GM11168 (cell line): ENCODE data around the gene CCL8.

Source experiments
- in situ Hi-C: fragments of 300-500 bp; cut with MboI; formaldehyde crosslinking; loops from one replicate; pipeline ENCODE4 v1.12.0; 2022; ENCODE audit warnings: low sequenced_read_pairs; ENCODE audit not compliant: unreplicated experiment

The CCL8 gene

GRCh38 chr17:34365340-34365739, 46.1 kb downstream of the CCL8 start:
- in situ Hi-C loops = no loop called here

DNA sequence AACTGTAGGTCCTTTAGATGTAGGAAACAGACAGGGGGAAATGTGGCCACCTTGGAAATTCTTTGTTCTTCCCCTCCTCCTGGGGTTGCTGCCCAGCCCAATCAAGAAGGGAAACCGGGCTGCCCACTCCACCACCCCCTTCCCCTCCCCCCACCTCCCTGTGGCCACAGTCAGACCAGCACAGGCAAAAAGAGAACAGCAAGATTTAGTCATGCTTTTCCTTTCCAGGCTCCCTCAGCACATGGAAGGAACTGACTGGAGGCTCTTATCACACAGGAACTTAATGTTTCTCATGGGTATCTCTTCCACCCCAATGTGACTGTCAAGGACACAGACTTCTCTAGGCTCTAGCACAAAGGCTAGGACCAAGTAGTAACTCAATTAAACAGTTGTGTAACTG, 46.8 kb downstream of the CCL8 start:
- in situ Hi-C loops = no loop called here

- in situ Hi-C loops = no loop called here
Observed at GRCh38 chr17:34366529-34367107, 47.4 kb downstream of the CCL8 start.

DNA sequence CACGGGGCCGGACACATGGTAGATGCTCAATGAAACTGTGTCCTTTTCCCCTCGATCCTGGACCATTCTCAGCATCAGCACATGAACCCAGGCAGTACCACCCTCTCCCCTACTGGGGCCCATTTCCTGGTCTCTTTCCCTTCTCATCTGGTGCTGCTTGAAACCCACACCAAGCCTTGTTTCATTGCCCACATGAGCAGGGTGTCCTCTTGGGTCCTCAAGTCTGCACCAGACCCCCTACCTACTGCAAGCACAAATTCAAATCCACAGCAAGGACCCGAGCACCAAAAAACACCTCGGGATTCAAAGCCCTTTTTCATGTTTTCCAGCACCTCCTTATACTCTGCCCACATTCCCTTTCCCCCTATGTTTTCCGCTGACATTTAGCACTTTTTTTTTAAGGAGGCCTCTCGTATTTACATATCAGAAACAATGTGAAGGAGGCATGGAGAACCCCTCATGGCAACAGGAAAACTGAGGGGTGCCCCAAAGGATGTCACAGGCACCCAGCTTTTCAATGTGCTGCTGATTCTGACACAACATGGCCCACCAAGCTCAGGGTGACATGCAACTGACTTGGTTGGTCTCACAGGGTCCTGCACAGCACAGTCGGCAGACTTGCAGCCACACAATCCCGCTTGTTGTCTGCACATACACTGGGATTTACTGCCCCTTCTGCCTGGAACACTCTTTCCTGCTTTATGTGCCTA, 48.4 kb downstream of the CCL8 start:
- in situ Hi-C loops = no loop called here

GRCh38 chr17:34368196-34368945, 49.1 kb downstream of the CCL8 start:
- in situ Hi-C loops = no loop called here

DNA sequence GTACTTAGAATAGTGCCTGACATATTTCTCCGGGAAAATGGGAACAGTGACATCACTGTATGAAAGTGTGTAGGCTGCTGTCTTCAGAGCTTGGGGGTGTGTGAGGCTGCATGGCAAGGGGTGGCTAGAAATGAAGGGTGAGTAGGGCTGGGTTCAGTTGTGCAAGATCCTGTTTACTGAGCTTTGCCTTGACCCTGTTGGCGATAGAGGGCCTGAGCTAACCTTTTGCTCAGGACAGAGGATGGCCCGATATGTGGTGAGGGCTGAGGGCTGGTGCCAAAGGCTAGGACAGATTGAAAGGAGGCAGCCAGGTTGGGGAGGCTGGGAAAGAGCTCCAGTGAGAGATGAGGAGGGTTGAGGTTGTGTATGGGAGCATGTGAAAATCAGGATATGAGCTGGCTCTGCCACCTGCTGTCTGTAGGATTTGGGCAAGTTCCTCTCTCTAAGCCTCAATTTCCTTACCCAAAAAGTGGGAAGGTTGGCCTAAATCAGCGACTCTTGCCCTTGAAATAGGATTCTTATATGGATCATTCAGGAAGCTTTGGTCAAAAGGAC, 49.8 kb downstream of the CCL8 start:
- in situ Hi-C loops = no loop called here

DNA sequence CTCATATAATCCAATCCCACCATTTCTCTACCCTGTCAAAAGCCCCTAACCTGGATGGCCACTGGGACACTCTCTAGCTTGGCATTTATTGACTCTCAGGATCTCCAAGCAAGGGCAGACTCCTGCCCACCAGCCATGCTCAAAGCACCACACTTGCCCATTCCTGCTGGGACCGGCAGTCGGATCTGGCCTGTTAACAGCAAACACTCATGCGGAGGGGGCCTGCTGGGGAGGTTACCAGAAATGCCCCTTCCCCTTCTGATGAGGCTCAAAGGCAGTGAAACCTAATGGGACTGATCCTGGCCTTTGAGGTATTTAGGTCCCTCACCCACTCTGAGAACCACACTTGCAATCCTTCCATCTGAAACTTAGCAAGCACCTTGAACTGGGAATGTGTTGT, 50.3 kb downstream of the CCL8 start:
- in situ Hi-C loops = no loop called here

DNA sequence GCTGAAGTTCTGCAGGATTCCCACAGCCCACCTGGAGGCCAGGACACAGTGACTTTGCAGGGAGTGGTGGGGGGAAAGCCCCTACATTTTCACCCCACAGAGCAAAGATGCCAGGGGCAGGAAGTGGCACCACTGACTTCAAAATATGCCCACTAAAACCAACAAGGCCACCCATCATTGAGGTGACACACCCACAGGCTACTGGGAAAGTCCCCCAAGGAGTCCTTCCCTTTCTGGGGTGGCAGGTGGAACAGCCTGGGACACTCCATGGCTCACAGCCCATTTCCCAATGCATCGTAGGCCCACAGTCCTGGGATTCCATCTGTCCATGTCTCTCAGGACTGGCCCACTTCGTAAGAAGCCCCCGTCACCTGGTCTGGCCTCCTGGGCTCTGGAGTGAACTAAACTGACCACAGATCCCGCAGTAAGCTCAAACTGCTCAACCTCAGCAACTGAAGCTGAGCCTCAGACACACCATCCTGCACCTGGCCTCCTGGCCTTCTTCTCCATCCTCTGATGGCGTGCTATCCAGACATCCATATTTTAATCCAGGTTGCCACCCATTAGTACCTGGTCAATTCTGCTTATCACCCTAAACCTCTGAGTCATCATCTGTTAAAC, 51.3 kb downstream of the CCL8 start:
- in situ Hi-C loops = no loop called here

DNA sequence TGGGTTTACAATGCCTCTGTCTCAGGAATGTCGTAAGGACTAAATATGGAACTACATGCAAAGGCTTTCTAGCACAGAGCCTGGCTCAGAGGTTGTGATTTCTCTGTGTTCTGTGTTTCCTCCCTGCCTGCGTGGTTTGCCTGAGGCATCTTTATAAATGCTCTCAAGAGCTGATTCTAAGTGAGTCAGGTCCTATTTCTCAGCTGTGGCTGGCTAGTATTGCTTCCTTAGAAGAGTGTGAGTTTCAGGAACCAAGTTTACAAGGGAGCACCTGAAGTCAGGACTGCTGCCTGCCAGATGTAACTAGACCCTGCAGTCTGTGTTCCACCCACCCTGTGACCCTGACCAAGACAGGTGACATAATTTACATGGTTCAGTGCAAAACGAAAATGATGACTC, 51.8 kb downstream of the CCL8 start:
- in situ Hi-C loops = no loop called here
